H9 (cell line): ENCODE measurements around the gene TREM1. TPM values are rescaled to one million over a fixed set of nuclear protein-coding genes. Genes with fewer than 3 reads are reported as not detected.

ENCODE experiments used
- DNase-seq: peaks from one replicate; pipeline ENCODE4 v3.0.0-alpha.2; 2017
- H2AFZ ChIP-seq: one replicate; pipeline ENCODE4 v1.6.1; 2013; ENCODE audit warnings: mild to moderate bottlenecking, low read length, control low read depth, moderate library complexity
- H2AK5ac ChIP-seq: 2 replicates; pipeline ENCODE4 v1.6.1; 2013; ENCODE audit warnings: low read length, control low read depth, mixed read lengths; ENCODE audit not compliant: insufficient read length
- H2BK120ac ChIP-seq: one replicate; pipeline ENCODE4 v1.6.1; 2013; ENCODE audit warnings: low read depth, mild to moderate bottlenecking, low read length, control low read depth, inconsistent platforms; ENCODE audit not compliant: poor library complexity, severe bottlenecking
- H2BK12ac ChIP-seq: 2 replicates; pipeline ENCODE4 v1.6.1; 2013; ENCODE audit warnings: low read length, control low read depth, mixed read lengths, low read depth; ENCODE audit not compliant: insufficient read length
- H2BK15ac ChIP-seq: 2 replicates; pipeline ENCODE4 v1.6.1; 2013; ENCODE audit warnings: low read depth, low read length, control low read depth
- H2BK20ac ChIP-seq: one replicate; pipeline ENCODE4 v1.6.1; 2013; ENCODE audit warnings: low read depth, mild to moderate bottlenecking, low read length, control low read depth, inconsistent platforms; ENCODE audit not compliant: poor library complexity, severe bottlenecking
- H2BK5ac ChIP-seq: 2 replicates; pipeline ENCODE4 v1.6.1; 2013; ENCODE audit warnings: low read length, control low read depth, mixed read lengths; ENCODE audit not compliant: insufficient read length
- H3K14ac ChIP-seq: 2 replicates; pipeline ENCODE4 v1.6.1; 2013; ENCODE audit warnings: low read length, control low read depth; ENCODE audit not compliant: insufficient read depth
- H3K18ac ChIP-seq: 2 replicates; pipeline ENCODE4 v1.6.1; 2013; ENCODE audit warnings: low read depth, mild to moderate bottlenecking, mixed read lengths, low read length, control low read depth; ENCODE audit not compliant: insufficient read length
- H3K23ac ChIP-seq: 2 replicates; pipeline ENCODE4 v1.6.1; 2013; ENCODE audit warnings: low read length, control low read depth, mixed read lengths, low read depth; ENCODE audit not compliant: insufficient read length
- H3K23me2 ChIP-seq: 2 replicates; pipeline ENCODE4 v1.6.1; 2013; ENCODE audit warnings: low read depth, mild to moderate bottlenecking, mixed read lengths, low read length, control low read depth; ENCODE audit not compliant: insufficient read length, poor library complexity, severe bottlenecking
- H3K27ac ChIP-seq: 2 replicates; pipeline ENCODE4 v1.5.1; 2013; ENCODE audit warnings: low read length, control low read depth, mixed read lengths, low read depth; ENCODE audit not compliant: insufficient read length
- H3K27me3 ChIP-seq: 2 replicates; pipeline ENCODE4 v1.6.1; 2013; ENCODE audit warnings: low read length, control low read depth, inconsistent platforms; ENCODE audit not compliant: insufficient read depth
- H3K4ac ChIP-seq: 2 replicates; pipeline ENCODE4 v1.6.1; 2013; ENCODE audit warnings: low read depth, mild to moderate bottlenecking, control low read depth, inconsistent platforms, low read length, moderate library complexity
- H3K4me1 ChIP-seq: 2 replicates; pipeline ENCODE4 v1.6.1; 2013; ENCODE audit warnings: low read length, control low read depth, inconsistent platforms; ENCODE audit not compliant: insufficient read depth
- H3K4me2 ChIP-seq: 2 replicates; pipeline ENCODE4 v1.6.1; 2013; ENCODE audit warnings: low read length, control low read depth, mixed read lengths; ENCODE audit not compliant: insufficient read length, insufficient read depth
- H3K56ac ChIP-seq: 2 replicates; pipeline ENCODE4 v1.6.1; 2013; ENCODE audit warnings: low read depth, mild to moderate bottlenecking, mixed read lengths, low read length, control low read depth; ENCODE audit not compliant: insufficient read length
- H3K79me1 ChIP-seq: 2 replicates; pipeline ENCODE4 v1.6.1; 2013; ENCODE audit warnings: low read depth, mild to moderate bottlenecking, moderate library complexity, low read length, control low read depth, inconsistent platforms; ENCODE audit not compliant: insufficient read depth, poor library complexity, severe bottlenecking
- H3K79me2 ChIP-seq: 2 replicates; pipeline ENCODE4 v1.6.1; 2013; ENCODE audit warnings: low read length, control low read depth, inconsistent platforms; ENCODE audit not compliant: insufficient read depth
- H3K9ac ChIP-seq: 2 replicates; pipeline ENCODE4 v1.6.1; 2013; ENCODE audit warnings: low read length, control low read depth, mixed read lengths; ENCODE audit not compliant: insufficient read length; ENCODE audit errors: extremely low read depth
- H3K9me3 ChIP-seq: one replicate; pipeline ENCODE4 v1.6.1; 2013; ENCODE audit warnings: low read depth, low read length, inconsistent platforms; ENCODE audit not compliant: control insufficient read depth
- H3T11ph ChIP-seq: one replicate; pipeline ENCODE4 v1.6.1; 2013; ENCODE audit warnings: mild to moderate bottlenecking, low read length, control low read depth, inconsistent platforms
- H4K20me1 ChIP-seq: one replicate; pipeline ENCODE4 v1.6.1; 2013; ENCODE audit not compliant: control insufficient read depth, insufficient read length, insufficient read depth
- H4K5ac ChIP-seq: 2 replicates; pipeline ENCODE4 v1.6.1; 2013; ENCODE audit warnings: low read depth, mild to moderate bottlenecking, mixed read lengths, low read length, control low read depth; ENCODE audit not compliant: insufficient read length
- H4K8ac ChIP-seq: replicated peaks from 2 replicates; pipeline ENCODE4 v1.6.1; 2013; ENCODE audit warnings: low read length, control low read depth, mixed read lengths, low read depth; ENCODE audit not compliant: insufficient read length
- H4K91ac ChIP-seq: 2 replicates; pipeline ENCODE4 v1.6.1; 2013; ENCODE audit warnings: low read depth, mild to moderate bottlenecking, moderate library complexity, mixed read lengths, low read length, control low read depth; ENCODE audit not compliant: insufficient read length
- H3K27ac Mint-ChIP-seq, 3 experiments: 2 replicates in 2 of 3; 3 replicates in 1 of 3; pipeline ENCODE4 v1.8.0; 2020 to 2021; ENCODE audit warnings: mixed read lengths in 3 of 3, mild to moderate bottlenecking in 1 of 3, moderate library complexity in 1 of 3
- H3K27me3 Mint-ChIP-seq: 2 replicates; pipeline ENCODE4 v1.8.0; 2021; ENCODE audit warnings: low read depth, mild to moderate bottlenecking, moderate library complexity, mixed read lengths
- H3K36me3 Mint-ChIP-seq, 3 experiments: 2 replicates in 2 of 3; 3 replicates in 1 of 3; pipeline ENCODE4 v1.8.0; 2020 to 2021; ENCODE audit warnings: low read depth in 3 of 3, mixed read lengths in 3 of 3; ENCODE audit not compliant: insufficient read depth in 1 of 3
- H3K4me1 Mint-ChIP-seq, 2 experiments: 2 replicates each; pipeline ENCODE4 v1.8.0; 2020; ENCODE audit warnings: mixed read lengths in 2 of 2
- H3K4me3 Mint-ChIP-seq, 2 experiments: 2 replicates in 1 of 2; 3 replicates in 1 of 2; pipeline ENCODE4 v1.8.0; 2020 to 2021; ENCODE audit warnings: mild to moderate bottlenecking in 2 of 2, mixed read lengths in 2 of 2, moderate library complexity in 1 of 2
- H3K9me3 Mint-ChIP-seq, 2 experiments: 2 replicates in 1 of 2; 3 replicates in 1 of 2; pipeline ENCODE4 v1.8.0; 2020; ENCODE audit warnings: mild to moderate bottlenecking in 2 of 2, mixed read lengths in 2 of 2, moderate library complexity in 1 of 2
- CTCF ChIP-seq: fragments of 200-600 bp; sonication (generic); conservative IDR thresholded peaks from 3 replicates; pipeline ENCODE4 v1.8.0; 2021; ENCODE audit warnings: antibody characterized with exemption, mild to moderate bottlenecking
- WGBS: extraction: QIAGEN DNeasy Blood & Tissue Kit; methylation state at CpG from one replicate; pipeline ENCODE4 v1.1.7; 2013; ENCODE audit warnings: missing lambda C conversion rate, low lambda C conversion rate, mixed read lengths; ENCODE audit not compliant: insufficient read length; ENCODE audit errors: extremely low coverage; 5-methylcytosine and 5-hydroxymethylcytosine counted together
- total RNA-seq: library from RNA; stranded (reverse); gene quantifications from 2 replicates; pipeline ENCODE4 v1.2.1, GENCODE V29; 2021

The TREM1 gene
- total RNA-seq, 1 experiment from 2014 or later = not detected

GRCh38 chr6:41236276-41236675 lies 50.2 kb downstream of the TREM1 start:
- no peaks in the 10 kb centered on the region for H3K9me3 ChIP-seq
- H3K14ac ChIP-seq = no peak overlapping the region; the same call in 1 of the 2 replicates
- no peak overlapping the region for H2BK12ac ChIP-seq
- H2AK5ac ChIP-seq = no peak overlapping the region
- no peaks in the 10 kb centered on the region for H3K23me2 ChIP-seq
- H2BK5ac ChIP-seq = no peak overlapping the region
- H3T11ph ChIP-seq = no peak overlapping the region
- no peak overlapping the region for H3K56ac ChIP-seq
- no peaks in the 10 kb centered on the region for H3K9me3 Mint-ChIP-seq
- no peaks in the 10 kb centered on the region for H3K79me1 ChIP-seq
- no peak overlapping the region for H2BK15ac ChIP-seq
- no peaks in the 10 kb centered on the region; the same call in 1 of the 2 replicates for H3K27me3 ChIP-seq
- no peak overlapping the region for H3K27ac ChIP-seq
- H4K20me1 ChIP-seq = no peaks in the 10 kb centered on the region
- no peaks in the 10 kb centered on the region; the same call in 1 of the 2 replicates for H3K4me1 ChIP-seq
- no peak overlapping the region for H2AFZ ChIP-seq
- H3K4me3 Mint-ChIP-seq = no peak overlapping the region
- no peak overlapping the region for H3K9ac ChIP-seq
- H3K4me2 ChIP-seq = no peak overlapping the region
- no peak overlapping the region for H2BK120ac ChIP-seq
- TF ChIP-seq CTCF = no peak
- H4K91ac ChIP-seq = no peak overlapping the region
- H3K27ac Mint-ChIP-seq = peak overlapping the region in 1 of 3 experiments; percentile 55; a peak in 2 of 7 replicates
- H3K18ac ChIP-seq = no peak overlapping the region
- no peak overlapping the region for H2BK20ac ChIP-seq
- H3K4ac ChIP-seq = no peak overlapping the region
- H3K27me3 Mint-ChIP-seq = peaks cover 27% of the 10 kb centered on the region
- WGBS = no CpG with 5 or more reads among the region's 4 CpGs
- no peak overlapping the region for H3K23ac ChIP-seq
- H3K4me1 Mint-ChIP-seq = peaks cover 15 to 19% of the 10 kb centered on the region in 2 experiments
- H3K36me3 Mint-ChIP-seq = no peaks in the 10 kb centered on the region
- DNase-seq = no peak
- no peak overlapping the region for H4K8ac ChIP-seq
- no peak overlapping the region for H4K5ac ChIP-seq
- H3K79me2 ChIP-seq = no peaks in the 10 kb centered on the region
